ENCODE data around the gene ISG15.

DNA sequence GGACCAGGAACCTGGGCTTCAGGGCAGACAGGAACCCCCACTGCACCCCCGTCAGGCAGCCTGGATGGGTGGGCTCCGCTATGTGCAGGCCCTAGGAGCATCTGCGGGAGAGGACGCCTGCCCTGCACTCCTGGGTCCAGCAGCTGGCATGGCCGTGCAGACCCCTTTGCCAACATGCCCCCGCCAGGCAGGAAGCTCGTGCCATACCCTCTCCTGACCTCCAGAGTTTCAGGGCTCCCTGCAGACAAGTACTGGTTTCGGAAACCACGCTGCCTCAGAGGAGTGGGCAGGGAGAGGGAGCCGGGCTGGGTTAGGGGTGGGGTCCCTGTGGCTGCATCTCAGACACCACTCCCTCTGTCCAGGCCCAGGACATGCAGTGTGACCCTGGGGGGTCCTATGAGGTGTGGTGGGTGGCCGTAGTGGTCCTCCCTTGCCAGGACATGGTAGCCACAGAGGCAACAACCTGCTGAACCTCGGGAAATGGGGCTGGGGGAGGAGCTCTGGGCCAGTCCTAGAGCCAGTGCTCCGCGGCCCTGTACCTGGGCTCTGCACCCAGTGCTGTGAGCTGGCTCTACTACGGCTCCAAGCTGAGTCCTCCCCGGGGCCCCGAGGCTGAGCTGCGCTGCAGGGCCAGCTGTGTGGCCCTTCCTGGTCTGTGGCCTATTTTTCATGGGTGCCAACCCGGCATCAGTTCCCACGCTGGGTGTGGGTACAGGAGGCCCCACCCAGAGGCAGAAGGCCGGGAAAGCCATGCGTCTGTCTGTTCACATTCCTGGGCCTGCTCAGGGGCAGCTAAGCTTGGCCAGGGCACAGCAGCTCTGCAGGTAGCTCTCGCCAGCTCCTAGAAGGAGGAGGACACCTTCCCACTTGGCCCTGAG lies 45.6 kb upstream of the ISG15 start:
- no peak for TF ChIP-seq ZNF274 (IDR thresholded peaks at IDR 0.05; ENCODE audit: low read depth, low read length)
- no peak for TF ChIP-seq SUZ12 (IDR thresholded peaks at IDR 0.05; ENCODE audit: extremely low read depth, insufficient read depth, insufficient read length)
